GM12875 (cell line): Measurements from ENCODE around the gene TAS1R3.

Experiments used
- H3K4me3 ChIP-seq: one replicate; pipeline ENCODE4 v1.5.1; 2011; ENCODE audit warnings: low read depth, low read length, control low read depth
- CTCF ChIP-seq: IDR thresholded peaks from 2 replicates; pipeline ENCODE4 v1.5.1; 2011; ENCODE audit warnings: low read depth, mild to moderate bottlenecking, control low read depth, inconsistent platforms, low read length, moderate library complexity, borderline replicate concordance; ENCODE audit not compliant: insufficient read depth

TAS1R3 gene

GRCh38 chr1:1318131-1318652 is 12.9 kb upstream of the TAS1R3 start:
- TF ChIP-seq CTCF = no peak
- no peak overlapping the region for H3K4me3 ChIP-seq

GRCh38 chr1:1318777-1319645 is 12.1 kb upstream of the TAS1R3 start:
- no peak for TF ChIP-seq CTCF
- no peak overlapping the region for H3K4me3 ChIP-seq

GRCh38 chr1:1319646-1319941 is 11.5 kb upstream of the TAS1R3 start:
- no peak for TF ChIP-seq CTCF
- no peak overlapping the region for H3K4me3 ChIP-seq

- no peak for TF ChIP-seq CTCF
- no peak overlapping the region for H3K4me3 ChIP-seq
Measured at GRCh38 chr1:1320666-1321448, 10.2 kb upstream of the TAS1R3 start.

- no peak for TF ChIP-seq CTCF
- H3K4me3 ChIP-seq = no peak overlapping the region
Measured at GRCh38 chr1:1321477-1321876, 9.6 kb upstream of the TAS1R3 start.

- H3K4me3 ChIP-seq = no peak overlapping the region
- no peak for TF ChIP-seq CTCF
Measured at GRCh38 chr1:1322418-1322817, 8.7 kb upstream of the TAS1R3 start.
